GM06990 (cell line): ENCODE data around the gene H6PD.

ENCODE experiments used
- DNase-seq: peaks from one replicate; pipeline ENCODE4 v3.0.0-alpha.2; 2011; ENCODE audit not compliant: insufficient read length; ENCODE audit errors: extremely low read depth
- H3K27me3 ChIP-seq: replicated peaks from 2 replicates; pipeline ENCODE4 v1.6.0; 2011; ENCODE audit warnings: low read length; ENCODE audit not compliant: control insufficient read depth, insufficient read depth
- H3K36me3 ChIP-seq: 2 replicates; pipeline ENCODE4 v1.5.1; 2011; ENCODE audit warnings: low read length; ENCODE audit not compliant: control insufficient read depth, insufficient read depth
- H3K4me3 ChIP-seq: replicated peaks from 2 replicates; pipeline ENCODE4 v1.5.1; 2011; ENCODE audit warnings: low read depth, mild to moderate bottlenecking, control low read depth, low read length
- CTCF ChIP-seq: IDR thresholded peaks from 2 replicates; pipeline ENCODE4 v1.5.1; 2011; ENCODE audit warnings: low read length, control low read depth, mild to moderate bottlenecking, inconsistent platforms; ENCODE audit not compliant: insufficient read depth, poor library complexity, severe bottlenecking

Gene H6PD

GRCh38 chr1:9256332-9256731, 21.8 kb downstream of the H6PD start:
- H3K27me3 ChIP-seq: no peaks in the 10 kb centered on the region
- no peak overlapping the region for H3K4me3 ChIP-seq
- DNase-seq: no peak
- no peaks in the 10 kb centered on the region for H3K36me3 ChIP-seq
- TF ChIP-seq CTCF: no peak

- no peak for TF ChIP-seq CTCF
- no peaks in the 10 kb centered on the region for H3K27me3 ChIP-seq
- no peak for DNase-seq
- H3K4me3 ChIP-seq: no peak overlapping the region
- peaks cover 2% of the 10 kb centered on the region for H3K36me3 ChIP-seq
Measured at GRCh38 chr1:9257851-9258250, 23.3 kb downstream of the H6PD start.

- H3K36me3 ChIP-seq: peaks cover 2% of the 10 kb centered on the region
- no peak for TF ChIP-seq CTCF
- no peak overlapping the region for H3K4me3 ChIP-seq
- H3K27me3 ChIP-seq: no peaks in the 10 kb centered on the region
- DNase-seq: no peak
Measured at GRCh38 chr1:9258629-9259028, 24.1 kb downstream of the H6PD start.

- no peak for TF ChIP-seq CTCF
- peaks cover 5% of the 10 kb centered on the region for H3K36me3 ChIP-seq
- H3K4me3 ChIP-seq: no peak overlapping the region
- no peak for DNase-seq
- no peaks in the 10 kb centered on the region for H3K27me3 ChIP-seq
Measured at GRCh38 chr1:9260059-9260766, 25.6 kb downstream of the H6PD start.

- no peak for TF ChIP-seq CTCF
- Histone ChIP-seq H3K27me3 (no peaks in the 10 kb centered on the region), H3K4me3 (no peak overlapping the region), H3K36me3 (peaks cover 5% of the 10 kb centered on the region)
- DNase-seq: no peak
Measured at GRCh38 chr1:9261496-9261895, 26.9 kb downstream of the H6PD start.
